Adipose tissue (tissue), 3 donors: ENCODE measurements around the gene HOXA3. TPM values are rescaled to one million over a fixed set of nuclear protein-coding genes. Genes with fewer than 3 reads are reported as not detected.

Source experiments
- H3K27ac ChIP-seq: one replicate; pipeline ENCODE4 v1.5.1; 2013; ENCODE audit warnings: low read depth, low read length
- WGBS, 3 donors: extraction: QIAGEN DNeasy Blood & Tissue Kit; methylation state at CpG; one replicate each; pipeline ENCODE4 v1.1.7; 2013; 5-methylcytosine and 5-hydroxymethylcytosine counted together
- polyA plus RNA-seq, 3 donors: library from polyadenylated mRNA; stranded (reverse); fragments of 200-250 nt; gene quantifications; one replicate each; pipeline ENCODE4 v1.2.3, GENCODE V29; 2013
- donor health status: healthy with polysubstance abuse.
- donor health status: Bipolar disorder and iron deficiency.
- donor health status: healthy.

Gene HOXA3
- polyA plus RNA-seq, 3 donors: 0.86 to 7.4 (median 4.6) TPM

- no peak overlapping the region for H3K27ac ChIP-seq
- 1 to 2% (median 2%) methylated on average over 53 to 54 of the region's 54 CpGs for WGBS, 3 donors
Observed at GRCh38 chr7:27160546-27161213, 8.3 kb upstream of the HOXA3 start.

DNA sequence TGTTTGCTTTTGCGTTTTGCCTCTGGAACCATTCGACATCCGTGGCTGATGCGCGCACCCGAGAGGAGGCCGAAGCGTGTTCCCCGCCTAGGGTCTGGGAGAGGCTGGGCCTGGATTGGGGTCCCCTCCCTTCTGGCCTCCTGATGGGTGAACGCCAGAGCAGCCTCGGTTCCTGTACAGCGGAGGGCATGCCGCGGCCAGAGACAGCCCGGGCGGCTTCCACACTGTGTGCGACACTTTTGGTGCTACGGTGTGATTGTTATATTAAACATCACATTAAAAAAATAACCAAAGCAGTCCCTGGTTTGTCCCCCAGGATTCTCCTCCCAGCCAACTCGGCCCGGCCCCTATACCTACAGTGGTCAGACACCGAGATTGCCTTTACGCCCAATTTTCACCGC lies 7.8 kb upstream of the HOXA3 start:
- 27 to 42% (median 35%) methylated on average over 23 of the region's 23 CpGs for WGBS, 3 donors
- H3K27ac ChIP-seq: no peak overlapping the region

DNA sequence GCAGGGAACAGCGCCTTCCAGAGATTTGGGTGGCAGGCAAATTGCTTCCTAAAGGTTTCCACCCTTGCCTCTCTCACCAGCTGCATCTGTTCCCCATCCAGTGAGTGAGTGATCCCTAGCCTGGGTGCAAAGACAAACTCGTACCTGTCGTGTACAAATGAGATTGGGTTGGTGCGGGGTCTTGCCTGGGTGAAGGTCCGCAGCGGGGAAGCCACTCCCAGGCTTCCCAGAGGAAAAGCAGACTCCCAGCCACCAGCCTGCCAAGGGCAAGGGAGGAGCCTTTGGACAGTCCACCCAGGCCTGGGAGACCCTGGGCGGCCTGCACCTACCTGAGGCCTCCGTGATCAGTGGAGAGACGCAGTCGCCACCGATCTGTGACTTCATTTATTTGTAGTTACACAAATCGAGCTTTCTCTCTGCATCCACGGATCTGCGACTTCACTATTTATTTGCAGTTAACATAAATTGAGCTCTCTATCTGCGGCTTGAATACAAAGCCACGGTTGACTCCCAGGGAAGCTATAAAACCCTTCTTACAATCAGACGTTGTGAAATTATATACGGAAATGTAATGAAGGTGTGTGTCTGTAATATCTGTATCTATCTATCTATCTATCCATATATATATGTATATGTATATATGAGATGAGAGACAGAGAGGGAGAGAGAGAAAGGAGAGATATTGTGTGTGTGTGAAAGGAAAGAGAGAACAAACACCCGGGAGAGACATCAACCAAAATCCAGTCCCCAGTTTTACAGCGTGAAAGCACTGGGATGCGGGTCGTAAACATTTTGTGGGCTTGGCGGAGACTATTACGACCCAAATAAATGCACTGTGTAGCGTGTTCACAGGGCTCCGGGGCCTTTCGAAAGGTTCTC lies 7.1 kb upstream of the HOXA3 start:
- H3K27ac ChIP-seq: no peak overlapping the region
- 44 to 58% (median 55%) methylated on average over 27 of the region's 27 CpGs for WGBS, 3 donors

DNA sequence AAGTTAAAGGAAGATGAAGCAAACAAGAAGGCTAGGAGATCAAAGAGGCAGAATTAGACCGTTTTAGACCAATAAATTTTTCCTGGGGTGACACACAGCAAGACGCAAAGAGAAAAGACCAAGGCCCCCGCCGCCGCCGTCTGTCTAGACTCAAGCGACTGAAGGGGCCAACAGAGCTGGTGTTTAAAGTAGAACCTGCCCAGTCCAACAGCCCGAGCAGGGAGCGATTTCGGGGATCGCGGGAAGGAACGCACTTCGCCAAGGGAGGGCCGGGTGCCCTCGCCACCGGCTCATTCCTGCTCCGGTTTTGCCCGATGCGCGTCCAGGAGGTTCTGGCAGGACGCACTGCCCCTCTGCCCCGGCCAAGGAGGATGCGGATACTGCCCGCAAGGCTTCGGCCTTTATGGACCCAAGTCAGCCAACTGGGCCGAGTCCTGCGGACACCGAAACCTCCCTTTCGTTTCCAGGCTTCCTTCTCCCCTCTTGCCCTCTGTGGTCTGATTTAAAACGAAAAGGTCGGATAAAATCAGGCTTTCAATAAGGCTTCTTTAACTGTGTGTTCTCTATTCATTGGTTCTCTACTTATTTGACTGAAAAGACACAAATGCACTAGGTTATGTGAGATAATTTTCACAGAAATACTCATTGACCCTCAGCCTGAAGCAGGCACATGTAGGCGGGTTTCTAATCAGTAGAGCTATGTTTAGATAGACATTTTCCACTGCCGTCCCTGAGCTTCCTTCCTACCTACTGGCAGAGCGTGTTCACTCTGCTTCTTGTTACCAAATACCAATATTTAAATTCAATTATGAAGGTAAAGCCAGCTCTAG lies 6.3 kb upstream of the HOXA3 start:
- no peak overlapping the region for H3K27ac ChIP-seq

DNA sequence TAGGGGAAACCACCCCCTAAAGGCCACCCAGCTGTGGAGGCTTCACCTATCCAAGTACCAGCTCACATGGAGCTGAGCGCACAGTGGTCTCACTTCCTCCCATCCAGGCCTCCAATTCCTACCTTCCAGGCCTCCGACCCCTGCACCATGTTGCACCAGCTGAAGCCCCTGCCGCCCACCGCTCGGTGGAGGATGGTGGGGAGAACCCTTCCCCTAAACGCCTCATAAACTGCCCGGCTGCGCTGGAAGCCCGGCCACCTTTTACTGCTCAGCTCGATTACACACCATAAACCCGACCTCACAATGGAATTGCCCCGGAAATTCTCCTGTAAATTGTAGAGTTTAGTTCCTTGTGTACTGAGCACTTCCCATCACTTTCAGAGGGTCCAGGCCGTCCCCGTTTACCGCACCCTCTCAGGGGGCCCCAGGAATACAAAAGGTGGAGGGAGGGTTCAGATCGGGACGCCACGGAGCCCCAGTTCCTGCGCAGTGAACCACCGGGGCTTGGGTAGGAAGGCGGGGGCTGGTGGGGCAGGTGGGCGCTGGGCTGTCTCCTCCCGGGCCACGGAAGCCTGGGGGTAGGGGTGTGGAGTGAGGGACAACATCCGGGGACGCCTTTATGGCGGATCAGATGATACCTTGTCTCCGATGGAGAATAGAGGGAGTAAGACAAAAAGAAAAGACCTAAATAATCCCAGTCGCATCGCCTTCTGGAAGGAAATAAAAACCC lies 5.5 kb upstream of the HOXA3 start:
- WGBS, 3 donors: 14 to 60% (median 29%) methylated on average over 30 of the region's 30 CpGs
- H3K27ac ChIP-seq: no peak overlapping the region

More for the DNA sequence above, 6.3 kb upstream of the HOXA3 start:
- WGBS, 3 donors: 26 to 53% (median 45%) methylated on average over 35 of the region's 35 CpGs

GRCh38 chr7:27156916-27157701 lies 4.7 kb upstream of the HOXA3 start:
- 13 to 23% (median 16%) methylated on average over 30 of the region's 30 CpGs for WGBS, 3 donors
- no peak overlapping the region for H3K27ac ChIP-seq

- WGBS, 3 donors: 0 to 4% (median 1%) methylated on average over 33 of the region's 33 CpGs
Observed at GRCh38 chr7:27156508-27156898, 4.1 kb upstream of the HOXA3 start, which contains the start of gene HOXA7. Gene HOXA7 (minus strand): TSS chr7:27156675. CDS start chr7:27156545, 130 bp downstream.

GRCh38 chr7:27155816-27156507 lies 3.6 kb upstream of the HOXA3 start:
- WGBS, 3 donors: 1 to 3% (median 2%) methylated on average over 63 of the region's 63 CpGs

More at GRCh38 chr7:27156508-27156898, 4.1 kb upstream of the HOXA3 start, which contains the start of gene HOXA7:
- no peak within 1 kb of the TSS for H3K27ac ChIP-seq

GRCh38 chr7:27154901-27155815 lies 2.8 kb upstream of the HOXA3 start:
- WGBS, 3 donors: 13 to 38% (median 24%) methylated on average over 48 of the region's 48 CpGs
- no peak overlapping the region for H3K27ac ChIP-seq

More at GRCh38 chr7:27155816-27156507, 3.6 kb upstream of the HOXA3 start:
- no peak overlapping the region for H3K27ac ChIP-seq

DNA sequence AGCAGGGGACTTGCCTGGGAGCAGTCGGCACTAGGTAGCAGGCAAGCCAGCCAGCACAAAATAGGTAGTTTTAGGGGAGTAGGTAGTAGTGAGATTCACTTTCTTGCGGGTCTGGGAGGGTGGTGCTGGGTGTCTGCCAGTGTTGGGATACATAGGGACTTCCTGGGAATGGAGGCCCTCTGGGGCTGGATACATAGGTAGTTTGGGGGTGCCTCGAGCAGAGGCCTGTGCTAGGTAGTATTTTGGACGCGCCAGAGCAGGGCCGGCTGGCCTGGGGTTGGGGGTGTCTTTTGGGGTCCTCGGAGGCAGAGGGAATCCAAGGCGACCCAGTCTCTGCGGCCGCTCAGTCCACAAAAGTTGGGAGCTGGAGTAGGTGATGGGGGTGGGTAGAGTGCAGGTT lies 2.0 kb upstream of the HOXA3 start:
- WGBS, 3 donors: 27 to 66% (median 59%) methylated on average over 10 of the region's 10 CpGs
- H3K27ac ChIP-seq: no peak overlapping the region

GRCh38 chr7:27153526-27153925 lies 1.1 kb upstream of the HOXA3 start:
- WGBS, 3 donors: 34 to 79% (median 78%) methylated on average over 3 of the region's 3 CpGs
- no peak overlapping the region for H3K27ac ChIP-seq

GRCh38 chr7:27152816-27153442 lies 546 bp upstream of the HOXA3 start:
- WGBS, 3 donors: 15 to 32% (median 27%) methylated on average over 22 of the region's 22 CpGs
- no peak overlapping the region for H3K27ac ChIP-seq

DNA sequence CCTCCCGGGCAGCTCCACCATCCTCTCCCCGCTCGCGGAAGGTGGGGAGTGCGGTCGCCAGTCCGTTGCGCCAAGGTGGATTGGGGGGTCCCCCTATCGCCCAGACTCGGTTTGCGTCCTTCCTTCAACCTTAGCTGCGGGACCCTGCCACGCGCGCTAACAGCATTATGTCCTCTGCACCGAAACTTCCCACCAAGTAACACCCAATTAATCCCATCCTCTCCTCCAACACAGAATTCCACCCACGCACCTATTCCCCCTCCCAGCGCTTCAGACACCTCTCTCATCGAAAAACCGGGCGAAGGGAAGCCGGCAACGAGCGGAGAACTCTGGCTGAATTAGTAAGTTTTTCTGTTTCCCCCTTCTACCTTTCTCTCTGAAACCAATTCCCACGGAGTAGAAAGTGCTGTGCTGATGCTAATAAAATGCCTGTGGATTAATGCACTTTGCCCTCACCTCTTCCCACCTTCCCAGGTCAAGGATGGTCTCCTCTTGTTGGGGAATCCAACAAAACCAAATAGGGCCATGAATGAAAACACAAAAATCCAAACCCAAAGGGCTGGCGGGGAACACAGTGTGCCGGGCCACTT lies 947 bp downstream of the HOXA3 start:
- 1 to 6% (median 4%) methylated on average over 27 of the region's 27 CpGs for WGBS, 3 donors
- H3K27ac ChIP-seq: no peak overlapping the region

GRCh38 chr7:27150568-27151340 lies 1.6 kb downstream of the HOXA3 start:
- WGBS, 3 donors: 0 to 3% (median 1%) methylated on average over 48 to 58 of the region's 58 CpGs
- H3K27ac ChIP-seq: no peak overlapping the region
